Right lobe of liver (tissue), 4 donors: ENCODE results near the gene PLA2G4C.

Source experiments
- CTCF ChIP-seq, 4 donors: fragments of 200-600 bp in 3 of 4; fragments of 450-650 bp in 1 of 4; IDR thresholded peaks; one replicate each; pipeline versions ENCODE4 v1.5.1 to v1.8.0; 2016 to 2022; ENCODE audit warnings: antibody characterized with exemption in 4 of 4, mild to moderate bottlenecking in 2 of 4
- POLR2A ChIP-seq: fragments of 450-650 bp; IDR thresholded peaks from one replicate; pipeline ENCODE4 v1.6.1; 2017; ENCODE audit warnings: antibody characterized with exemption, mild to moderate bottlenecking
- donor health status: DM: no; HTN: no; CAD: no.
- donor health status: DM: no; HTN: no; CAD: no.
- donor health status: DM: no; HTN: yes; CAD: no.

GRCh38 chr19:48023011-48023410 is 87.6 kb downstream of the PLA2G4C start:
- TF ChIP-seq CTCF (IDR thresholded peaks at IDR 0.05): no peak
- no peak for TF ChIP-seq POLR2A
